Measurements from ENCODE around the gene HIPK1. TPM values are rescaled to one million over a fixed set of nuclear protein-coding genes. Genes with fewer than 3 reads are reported as not detected.

The HIPK1 gene
- total RNA-seq, result 100 to 1,000 TPM in 4 of 5 donors, 10 to 100 TPM in 1; 99.5 to 189 (median 103) TPM
- total RNA-seq (2013), result 67.8 TPM
- 150 to 827 (median 328) reads per million in 29 experiments for total RNA-seq

- H3K9me3 Mint-ChIP-seq, result no peaks in the 10 kb centered on the region
- Histone ChIP-seq H3K4me3 (ENCODE audit: control insufficient read depth in 1 of 2, extremely low read depth in 1 of 2, low read length in 1 of 2) (peak within 1 kb of the TSS; percentile 93 to 98), H3K4me1 (ENCODE audit: control insufficient read depth in 1 of 2, extremely low read depth in 1 of 2, insufficient read depth in 2 of 2, low read length in 2 of 2) (peaks cover 28 to 34% of the 10 kb centered on the region in 2 experiments), H3K9me3 (no peaks in the 10 kb centered on the region), H3K36me3 (ENCODE audit: control insufficient read depth in 2 of 2, extremely low read depth in 1 of 2, insufficient read depth in 1 of 2, low read length in 1 of 2) (no peaks in the 10 kb centered on the region), H3K27me3 (replicated peaks in 1 of 2; ENCODE audit: control insufficient read depth in 2 of 2, extremely low read depth in 1 of 2, insufficient read depth in 2 of 2, low read length in 1 of 2) (no peaks in the 10 kb centered on the region), H3K27ac (ENCODE audit: low read length) (peak within 1 kb of the TSS; percentile 95)
- H3K4me1 Mint-ChIP-seq, result peaks cover 52 to 61% (median 54%) of the 10 kb centered on the region in 3 donors
- WGBS (ENCODE audit: insufficient coverage), result under 1% methylated on average over 58 of the region's 61 CpGs
- peak within 1 kb of the TSS; percentile 99 for H3K27ac Mint-ChIP-seq
- no peaks in the 10 kb centered on the region for H3K27me3 Mint-ChIP-seq
- ChIA-PET POLR2A (interaction anchor here (0.5 to 9.2 kb wide), 22 partner anchors 11 to 798 kb away, joined by 3 to 221 read pairs (median 4); partner anchors contain the start of genes AP4B1 (in 2 of the 2), DCLRE1B (in 1 of the 2) and RSBN1 (in 1 of the 2)), CTCF (interaction anchor here (0.6 to 6.2 kb wide), 20 partner anchors 11 to 1213 kb away, joined by 3 to 86 read pairs (median 4); partner anchors contain the start of genes DCLRE1B (in 2 of the 2), AP4B1 (in 1 of the 2), PPM1J (in 1 of the 2) and RSBN1 (in 1 of the 2))
- peaks cover 12% of the 10 kb centered on the region for H3K36me3 Mint-ChIP-seq
- H3K4me3 Mint-ChIP-seq, result peak within 1 kb of the TSS; percentile 89 to 97 (median 96)
- ATAC-seq (replicated peaks in 1 of 4) (peak; percentile 66 to 78 (median 75)), DNase-seq (peak; percentile 85 to 95 (median 92))
Measured at GRCh38 chr1:113928941-113929749, at the start of gene HIPK1. TSS of gene HIPK1 (plus strand) at chr1:113929324.

- Mint-ChIP-seq H3K36me3 (peaks cover 6% of the 10 kb centered on the region), H3K27ac (no peak overlapping the region), H3K9me3 (no peaks in the 10 kb centered on the region), H3K4me3 (no peak overlapping the region), H3K4me1 (peaks cover 43 to 65% (median 45%) of the 10 kb centered on the region in 3 donors), H3K27me3 (no peaks in the 10 kb centered on the region)
- Histone ChIP-seq H3K27ac (ENCODE audit: low read length) (peak overlapping the region; percentile 20), H3K27me3 (replicated peaks in 1 of 2; ENCODE audit: control insufficient read depth in 2 of 2, extremely low read depth in 1 of 2, insufficient read depth in 2 of 2, low read length in 1 of 2) (no peaks in the 10 kb centered on the region), H3K4me1 (ENCODE audit: control insufficient read depth in 1 of 2, extremely low read depth in 1 of 2, insufficient read depth in 2 of 2, low read length in 2 of 2) (peaks cover 5 to 18% of the 10 kb centered on the region in 2 experiments), H3K4me3 (ENCODE audit: control insufficient read depth in 1 of 2, extremely low read depth in 1 of 2, low read length in 1 of 2) (no peak overlapping the region), H3K9me3 (no peaks in the 10 kb centered on the region), H3K36me3 (ENCODE audit: control insufficient read depth in 2 of 2, extremely low read depth in 1 of 2, insufficient read depth in 1 of 2, low read length in 1 of 2) (no peaks in the 10 kb centered on the region)
- ATAC-seq (replicated peaks in 1 of 4), result no peak
- POLR2A ChIA-PET, result interaction anchor here in 1 of 2 donors (0.6 kb wide), 1 partner anchor 50 kb away, joined by 3 read pairs; no protein-coding TSS in a partner anchor
- CTCF ChIA-PET, result interaction anchor here in 1 of 2 donors (0.6 to 1.8 kb wide), 4 partner anchors 9 to 26 kb away, joined by 3 to 5 read pairs (median 4); partner anchors contain the start of gene AP4B1
- no CpG with 5 or more reads among the region's 4 CpGs for WGBS (ENCODE audit: insufficient coverage)
- no peak for DNase-seq
Measured at GRCh38 chr1:113879739-113880038, 49.4 kb upstream of the HIPK1 start.

GRCh38 chr1:113881661-113882060, 47.5 kb upstream of the HIPK1 start:
- 100% methylated on average over 2 of the region's 2 CpGs for WGBS (ENCODE audit: insufficient coverage)
- DNase-seq, result no peak
- H3K9me3 Mint-ChIP-seq, result no peaks in the 10 kb centered on the region
- Histone ChIP-seq H3K9me3 (no peaks in the 10 kb centered on the region), H3K4me1 (ENCODE audit: control insufficient read depth in 1 of 2, extremely low read depth in 1 of 2, insufficient read depth in 2 of 2, low read length in 2 of 2) (peaks cover 5 to 18% of the 10 kb centered on the region in 2 experiments), H3K27ac (ENCODE audit: low read length) (no peak overlapping the region), H3K27me3 (replicated peaks in 1 of 2; ENCODE audit: control insufficient read depth in 2 of 2, extremely low read depth in 1 of 2, insufficient read depth in 2 of 2, low read length in 1 of 2) (no peaks in the 10 kb centered on the region), H3K4me3 (ENCODE audit: control insufficient read depth in 1 of 2, extremely low read depth in 1 of 2, low read length in 1 of 2) (no peak overlapping the region), H3K36me3 (ENCODE audit: control insufficient read depth in 2 of 2, extremely low read depth in 1 of 2, insufficient read depth in 1 of 2, low read length in 1 of 2) (no peaks in the 10 kb centered on the region)
- H3K27ac Mint-ChIP-seq, result no peak overlapping the region
- peaks cover 6% of the 10 kb centered on the region for H3K36me3 Mint-ChIP-seq
- peaks cover 35 to 56% (median 36%) of the 10 kb centered on the region in 3 donors for H3K4me1 Mint-ChIP-seq
- no peak overlapping the region for H3K4me3 Mint-ChIP-seq
- no peak for ATAC-seq (replicated peaks in 1 of 4)
- H3K27me3 Mint-ChIP-seq, result no peaks in the 10 kb centered on the region
- CTCF ChIA-PET, result interaction anchor here in 1 of 2 donors (0.6 to 1.2 kb wide), 3 partner anchors 23 to 96 kb away, joined by 3 to 4 read pairs (median 3); partner anchors contain the start of gene AP4B1
- POLR2A ChIA-PET, result interaction anchor here (0.6 to 1.4 kb wide), 3 partner anchors 8 to 22 kb away, joined by 3 to 5 read pairs (median 4); partner anchors contain the start of gene AP4B1 (in 1 of the 2)

- H3K4me1 ChIP-seq (ENCODE audit: control insufficient read depth in 1 of 2, extremely low read depth in 1 of 2, insufficient read depth in 2 of 2, low read length in 2 of 2), result peaks cover 2 to 6% of the 10 kb centered on the region in 2 experiments
- H3K27ac Mint-ChIP-seq, result peak overlapping the region; percentile 44 to 76
- ChIA-PET CTCF (interaction anchor here (0.6 to 0.7 kb wide), 3 partner anchors 16 to 62 kb away, joined by 3 to 8 read pairs (median 3); no protein-coding TSS in a partner anchor), POLR2A (interaction anchor here in 1 of 2 donors (0.7 to 1.1 kb wide), 2 partner anchors 11 to 16 kb away, joined by 4 read pairs; no protein-coding TSS in a partner anchor)
- peaks cover 0 to 6% of the 10 kb centered on the region in 2 donors for H3K36me3 ChIP-seq (ENCODE audit: control insufficient read depth in 2 of 2, extremely low read depth in 1 of 2, insufficient read depth in 1 of 2, low read length in 1 of 2)
- H3K9me3 Mint-ChIP-seq, result no peaks in the 10 kb centered on the region
- H3K4me1 Mint-ChIP-seq, result peaks cover 16 to 38% (median 21%) of the 10 kb centered on the region in 3 donors
- H3K4me3 Mint-ChIP-seq, result peak overlapping the region in 1 of 3 donors; percentile 74
- H3K4me3 ChIP-seq (ENCODE audit: control insufficient read depth in 1 of 2, extremely low read depth in 1 of 2, low read length in 1 of 2), result no peak overlapping the region
- no peaks in the 10 kb centered on the region for H3K9me3 ChIP-seq
- WGBS (ENCODE audit: insufficient coverage), result 83% methylated on average over 6 of the region's 17 CpGs
- H3K27ac ChIP-seq (ENCODE audit: low read length), result no peak overlapping the region
- DNase-seq (no peak), ATAC-seq (replicated peaks in 1 of 4) (no peak)
- H3K27me3 ChIP-seq (replicated peaks in 1 of 2; ENCODE audit: control insufficient read depth in 2 of 2, extremely low read depth in 1 of 2, insufficient read depth in 2 of 2, low read length in 1 of 2), result no peaks in the 10 kb centered on the region
- no peaks in the 10 kb centered on the region for H3K27me3 Mint-ChIP-seq
- H3K36me3 Mint-ChIP-seq, result peaks cover 6% of the 10 kb centered on the region
Measured at GRCh38 chr1:113886417-113887401, 42.4 kb upstream of the HIPK1 start.

GRCh38 chr1:113887402-113888175, 41.5 kb upstream of the HIPK1 start, which contains the start of gene BCL2L15:
TSS of gene BCL2L15 (minus strand) at chr1:113887581. CDS start at chr1:113887375, 206 bp downstream.
- Mint-ChIP-seq H3K9me3 (no peaks in the 10 kb centered on the region), H3K27ac (peak within 1 kb of the TSS; percentile 44 to 76), H3K27me3 (no peaks in the 10 kb centered on the region), H3K4me3 (peak within 1 kb of the TSS in 1 of 3 donors; percentile 74), H3K36me3 (peaks cover 6% of the 10 kb centered on the region), H3K4me1 (peaks cover 16 to 37% (median 21%) of the 10 kb centered on the region in 3 donors)
- ChIA-PET CTCF (no interaction called here), POLR2A (no interaction called here)
- Histone ChIP-seq H3K4me1 (ENCODE audit: control insufficient read depth in 1 of 2, extremely low read depth in 1 of 2, insufficient read depth in 2 of 2, low read length in 2 of 2) (peaks cover 2 to 6% of the 10 kb centered on the region in 2 experiments), H3K4me3 (ENCODE audit: control insufficient read depth in 1 of 2, extremely low read depth in 1 of 2, low read length in 1 of 2) (no peak within 1 kb of the TSS), H3K9me3 (no peaks in the 10 kb centered on the region), H3K36me3 (ENCODE audit: control insufficient read depth in 2 of 2, extremely low read depth in 1 of 2, insufficient read depth in 1 of 2, low read length in 1 of 2) (peaks cover 0 to 6% of the 10 kb centered on the region in 2 donors), H3K27me3 (replicated peaks in 1 of 2; ENCODE audit: control insufficient read depth in 2 of 2, extremely low read depth in 1 of 2, insufficient read depth in 2 of 2, low read length in 1 of 2) (no peaks in the 10 kb centered on the region), H3K27ac (ENCODE audit: low read length) (no peak within 1 kb of the TSS)
- ATAC-seq (replicated peaks in 1 of 4) (peak in 1 of 4 experiments; percentile 33), DNase-seq (no peak)
- WGBS (ENCODE audit: insufficient coverage), result 75% methylated on average over 1 of the region's 6 CpGs
